Cardiac muscle cell (in vitro differentiated cells and primary cell): Measurements from ENCODE around the gene EFCAB6. TPM values are rescaled to one million over a fixed set of nuclear protein-coding genes. Genes with fewer than 3 reads are reported as not detected.

Source experiments
- DNase-seq, 2 donors: peaks; one replicate each; pipeline versions ENCODE4 v3.0.0 to v3.0.0-alpha.2; 2010 to 2017; ENCODE audit warnings: low read depth in 1 of 2, low spot score in 1 of 2
- H3K27ac ChIP-seq: fragments of 200-600 bp; sonication (generic); 2 replicates; pipeline ENCODE4 v1.5.1; 2016
- H3K27me3 ChIP-seq: fragments of 200-600 bp; sonication (generic); 2 replicates; pipeline ENCODE4 v1.6.0; 2016; ENCODE audit warnings: control low read depth
- H3K36me3 ChIP-seq: fragments of 200-600 bp; sonication (generic); 2 replicates; pipeline ENCODE4 v1.5.1; 2016; ENCODE audit warnings: control low read depth
- H3K4me1 ChIP-seq: fragments of 200-600 bp; sonication (generic); 2 replicates; pipeline ENCODE4 v1.8.1; 2017; ENCODE audit warnings: low read depth, mild to moderate bottlenecking, mixed run types
- H3K4me3 ChIP-seq: fragments of 200-600 bp; sonication (generic); 2 replicates; pipeline ENCODE4 v1.5.1; 2016; ENCODE audit warnings: mild to moderate bottlenecking
- H3K9me3 ChIP-seq: fragments of 200-600 bp; sonication (generic); 2 replicates; pipeline ENCODE4 v1.5.1; 2017; ENCODE audit warnings: low read depth, mild to moderate bottlenecking, control low read depth
- polyA plus RNA-seq: library from polyadenylated mRNA; unstranded; fragments of >200 nt; fragmentation: Nextera tagmentation; extraction: Ambion mirVana; gene quantifications from 2 replicates; pipeline ENCODE4 v1.2.1, GENCODE V29; 2016
- total RNA-seq: library from RNA; depleted of rRNA; stranded (reverse); fragments of >200 nt; gene quantifications from 2 replicates; pipeline ENCODE4 v1.2.3, GENCODE V29; 2016
- TF ChIP-seq, protein P1 (sequence below): IDR thresholded peaks from 2 replicates; pipeline ENCODE4 v1.5.1; 2012; ENCODE audit warnings: low read depth, mild to moderate bottlenecking, low read length

The EFCAB6 gene
- total and polyA plus RNA-seq, 2 experiments from 2014 or later, result 1.5 to 3.8 TPM

DNA sequence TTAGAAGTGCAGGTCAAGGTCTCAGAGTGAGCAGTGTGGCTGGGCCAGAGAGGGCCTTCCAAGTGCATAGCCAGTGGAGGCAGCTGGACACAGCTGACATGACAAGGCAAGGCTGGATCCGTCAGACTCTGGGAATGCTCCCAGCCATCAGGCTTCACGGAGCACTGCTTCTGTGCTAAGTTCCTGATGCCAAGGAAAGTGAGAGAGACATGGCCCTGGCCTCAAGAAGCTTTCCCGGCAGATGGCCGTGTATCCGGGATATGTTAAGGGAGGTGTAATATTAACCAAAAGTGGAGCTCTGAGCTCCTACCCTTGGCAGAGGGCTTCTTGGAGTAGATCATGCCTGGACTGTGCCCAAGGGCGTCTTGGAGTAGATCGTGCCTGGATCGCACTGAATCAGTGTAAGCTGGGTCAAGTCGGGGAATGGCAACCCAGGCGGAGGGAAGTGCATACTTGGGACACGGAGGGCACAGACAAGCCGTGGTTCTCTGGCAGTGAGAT, 7.4 kb upstream of the EFCAB6 start:
- Histone ChIP-seq H3K9me3 (no peaks in the 10 kb centered on the region), H3K4me3 (no peak overlapping the region), H3K27ac (no peak overlapping the region), H3K4me1 (no peaks in the 10 kb centered on the region), H3K36me3 (no peaks in the 10 kb centered on the region), H3K27me3 (no peaks in the 10 kb centered on the region)
- TF ChIP-seq, protein P1, sequence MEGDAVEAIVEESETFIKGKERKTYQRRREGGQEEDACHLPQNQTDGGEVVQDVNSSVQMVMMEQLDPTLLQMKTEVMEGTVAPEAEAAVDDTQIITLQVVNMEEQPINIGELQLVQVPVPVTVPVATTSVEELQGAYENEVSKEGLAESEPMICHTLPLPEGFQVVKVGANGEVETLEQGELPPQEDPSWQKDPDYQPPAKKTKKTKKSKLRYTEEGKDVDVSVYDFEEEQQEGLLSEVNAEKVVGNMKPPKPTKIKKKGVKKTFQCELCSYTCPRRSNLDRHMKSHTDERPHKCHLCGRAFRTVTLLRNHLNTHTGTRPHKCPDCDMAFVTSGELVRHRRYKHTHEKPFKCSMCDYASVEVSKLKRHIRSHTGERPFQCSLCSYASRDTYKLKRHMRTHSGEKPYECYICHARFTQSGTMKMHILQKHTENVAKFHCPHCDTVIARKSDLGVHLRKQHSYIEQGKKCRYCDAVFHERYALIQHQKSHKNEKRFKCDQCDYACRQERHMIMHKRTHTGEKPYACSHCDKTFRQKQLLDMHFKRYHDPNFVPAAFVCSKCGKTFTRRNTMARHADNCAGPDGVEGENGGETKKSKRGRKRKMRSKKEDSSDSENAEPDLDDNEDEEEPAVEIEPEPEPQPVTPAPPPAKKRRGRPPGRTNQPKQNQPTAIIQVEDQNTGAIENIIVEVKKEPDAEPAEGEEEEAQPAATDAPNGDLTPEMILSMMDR, result no peak
- no peak for DNase-seq

DNA sequence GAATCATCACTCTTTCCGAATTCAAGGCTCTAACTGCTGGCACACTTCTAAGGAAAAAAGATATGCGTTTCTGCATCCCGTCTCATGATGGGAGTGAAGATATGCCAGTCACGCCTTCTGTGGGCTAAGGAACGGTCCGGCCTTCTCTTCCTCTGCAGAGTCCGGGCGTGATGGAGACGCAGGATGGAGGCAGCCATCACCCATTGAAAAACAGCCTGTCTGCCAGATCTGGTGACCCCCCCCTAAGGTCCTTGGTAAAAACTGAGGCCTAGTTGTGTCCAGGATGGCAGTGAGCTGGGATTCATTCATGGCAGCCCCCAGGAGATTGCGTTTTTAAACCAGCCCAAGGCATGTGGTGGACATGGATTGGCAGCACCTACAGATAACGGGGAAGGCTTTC, 6.9 kb upstream of the EFCAB6 start:
- no peaks in the 10 kb centered on the region for H3K9me3 ChIP-seq
- no peak for DNase-seq

GRCh38 chr22:43817402-43817801, 5.3 kb upstream of the EFCAB6 start:
- H3K4me3 ChIP-seq, result no peak overlapping the region
- no peaks in the 10 kb centered on the region for H3K36me3 ChIP-seq
- no peak overlapping the region for H3K27ac ChIP-seq
- no peak for DNase-seq
- no peaks in the 10 kb centered on the region for H3K27me3 ChIP-seq
- H3K9me3 ChIP-seq, result no peaks in the 10 kb centered on the region
- peaks cover 7% of the 10 kb centered on the region for H3K4me1 ChIP-seq
- TF ChIP-seq, protein P1, result no peak

More for the DNA sequence above, 6.9 kb upstream of the EFCAB6 start:
- Histone ChIP-seq H3K36me3 (no peaks in the 10 kb centered on the region), H3K4me1 (no peaks in the 10 kb centered on the region), H3K27me3 (no peaks in the 10 kb centered on the region), H3K27ac (no peak overlapping the region), H3K4me3 (no peak overlapping the region)
- TF ChIP-seq, protein P1, result no peak

GRCh38 chr22:43814264-43814663, 2.2 kb upstream of the EFCAB6 start:
- no peak overlapping the region for H3K27ac ChIP-seq
- H3K4me3 ChIP-seq, result no peak overlapping the region
- TF ChIP-seq, protein P1, result no peak
- no peaks in the 10 kb centered on the region for H3K9me3 ChIP-seq
- H3K27me3 ChIP-seq, result no peaks in the 10 kb centered on the region
- peaks cover 11% of the 10 kb centered on the region for H3K4me1 ChIP-seq
- no peaks in the 10 kb centered on the region for H3K36me3 ChIP-seq
- no peak for DNase-seq

- TF ChIP-seq, protein P1, result no peak
- Histone ChIP-seq H3K27me3 (no peaks in the 10 kb centered on the region), H3K4me1 (peaks cover 11% of the 10 kb centered on the region), H3K4me3 (peak overlapping the region; percentile 62), H3K27ac (no peak overlapping the region), H3K9me3 (no peaks in the 10 kb centered on the region), H3K36me3 (no peaks in the 10 kb centered on the region)
- DNase-seq, result no peak
These were observed 785 bp upstream of the EFCAB6 start for GRCh38 chr22:43812890-43813289.

- TF ChIP-seq, protein P1, result no peak
- H3K36me3 ChIP-seq, result no peaks in the 10 kb centered on the region
- peak overlapping the region; percentile 62 for H3K4me3 ChIP-seq
- peak in 1 of 2 donors; percentile 47 for DNase-seq
- no peaks in the 10 kb centered on the region for H3K9me3 ChIP-seq
- peaks cover 11% of the 10 kb centered on the region for H3K4me1 ChIP-seq
- H3K27ac ChIP-seq, result no peak overlapping the region
- H3K27me3 ChIP-seq, result no peaks in the 10 kb centered on the region
These were observed 342 bp downstream of the EFCAB6 start for GRCh38 chr22:43811777-43812148.
